H1 (cell line): Measurements from ENCODE around the gene CTIF. TPM values are rescaled to one million over a fixed set of nuclear protein-coding genes. Genes with fewer than 3 reads are reported as not detected.

ENCODE experiments used
- CTCF ChIA-PET: fragments of 300-600 bp; sonication (Branson Sonifier 250); formaldehyde crosslinking; loops from one replicate; lab custom pipeline; 2021; ENCODE audit not compliant: partially characterized antibody; lab: Charles Lee
- POLR2A ChIA-PET: fragments of 300-600 bp; sonication (Branson Sonifier 250); formaldehyde crosslinking; loops from one replicate; lab custom pipeline; 2021; ENCODE audit warnings: inconsistent platforms; ENCODE audit not compliant: partially characterized antibody; lab: Charles Lee
- DNase-seq, 2 experiments: peaks; one replicate each; pipeline versions ENCODE4 v3.0.0 to v3.0.0-alpha.2; 2010 to 2022; ENCODE audit warnings: low spot score in 2 of 2, low read depth in 1 of 2, mixed read lengths in 1 of 2
- FAIRE-seq: peaks from 2 replicates; lab custom pipeline; 2011; peaks lifted over from hg19 to GRCh38; lab: Jason Lieb, UNC
- H2AFZ ChIP-seq: 2 replicates; pipeline ENCODE4 v1.8.1; 2012; ENCODE audit warnings: low read length, inconsistent platforms
- H2AK5ac ChIP-seq: 2 replicates; pipeline ENCODE4 v1.6.1; 2013; ENCODE audit warnings: low read depth, low read length
- H2BK120ac ChIP-seq: replicated peaks from 2 replicates; pipeline ENCODE3; 2013; ENCODE audit warnings: low read depth, low read length, inconsistent platforms
- H2BK12ac ChIP-seq: 2 replicates; pipeline ENCODE4 v1.6.1; 2013; ENCODE audit warnings: low read depth, low read length
- H2BK15ac ChIP-seq: 2 replicates; pipeline ENCODE4 v1.6.1; 2013; ENCODE audit warnings: low read length
- H2BK20ac ChIP-seq: 2 replicates; pipeline ENCODE4 v1.6.1; 2013; ENCODE audit warnings: low read length
- H2BK5ac ChIP-seq: 2 replicates; pipeline ENCODE4 v1.6.1; 2013; ENCODE audit warnings: low read depth, low read length
- H3K14ac ChIP-seq: 2 replicates; pipeline ENCODE4 v1.6.1; 2013; ENCODE audit warnings: inconsistent platforms; ENCODE audit not compliant: insufficient read length
- H3K18ac ChIP-seq: 2 replicates; pipeline ENCODE4 v1.6.1; 2013; ENCODE audit warnings: low read length; ENCODE audit errors: extremely low read depth
- H3K23ac ChIP-seq: 2 replicates; pipeline ENCODE4 v1.6.1; 2013; ENCODE audit warnings: inconsistent platforms; ENCODE audit not compliant: insufficient read length
- H3K23me2 ChIP-seq: 2 replicates; pipeline ENCODE4 v1.6.1; 2013; ENCODE audit warnings: low read depth, low read length
- H3K27ac ChIP-seq: 2 replicates; pipeline ENCODE4 v1.6.1; 2011; ENCODE audit warnings: low read depth, low read length, inconsistent platforms
- H3K27me3 ChIP-seq, 4 experiments: replicated peaks in 1 of 4; 1 replicate in 1 of 4; 2 replicates in 3 of 4; pipeline versions ENCODE4 v1.6.1 to v1.8.1; 2011 to 2013; ENCODE audit warnings: low read length in 3 of 4, mild to moderate bottlenecking in 3 of 4, inconsistent platforms in 2 of 4, mixed read lengths in 2 of 4, moderate library complexity in 1 of 4; ENCODE audit not compliant: control insufficient read depth in 3 of 4, insufficient read depth in 3 of 4; ENCODE audit errors: extremely low read depth in 1 of 4
- H3K36me3 ChIP-seq, 4 experiments: 2 replicates each; pipeline versions ENCODE4 v1.6.1 to v1.8.1; 2011 to 2013; ENCODE audit warnings: mild to moderate bottlenecking in 4 of 4, low read length in 3 of 4, moderate library complexity in 2 of 4, control low read depth in 1 of 4, inconsistent platforms in 1 of 4; ENCODE audit not compliant: insufficient read depth in 4 of 4, control insufficient read depth in 2 of 4
- H3K4ac ChIP-seq: replicated peaks from 2 replicates; pipeline ENCODE3; 2013; ENCODE audit warnings: low read length, low read depth, mixed read lengths, inconsistent platforms; ENCODE audit not compliant: insufficient read length
- H3K4me1 ChIP-seq, 4 experiments: replicated peaks in 1 of 4; 1 replicate in 1 of 4; 2 replicates in 3 of 4; pipeline versions ENCODE4 v1.6.1 to v1.8.1; 2011 to 2013; ENCODE audit warnings: low read length in 3 of 4, inconsistent platforms in 2 of 4, mixed read lengths in 1 of 4; ENCODE audit not compliant: insufficient read depth in 4 of 4, control insufficient read depth in 3 of 4
- H3K4me2 ChIP-seq, 2 experiments: 2 replicates each; pipeline versions ENCODE4 v1.6.1 to v1.8.1; 2011 to 2013; ENCODE audit warnings: low read depth in 2 of 2, low read length in 2 of 2, control low read depth in 1 of 2, inconsistent platforms in 1 of 2, mild to moderate bottlenecking in 1 of 2; ENCODE audit not compliant: insufficient read depth in 1 of 2
- H3K4me3 ChIP-seq, 4 experiments: fragments of 200-600, 300-600 bp in 1 of 4; sonication (generic), shearing (Covaris generic), sonication (Bioruptor Twin) in 1 of 4; 2 replicates each; pipeline versions ENCODE4 v1.5.1 to v1.8.1; 2011 to 2016; ENCODE audit warnings: low read length in 4 of 4, low read depth in 3 of 4, control low read depth in 2 of 4, inconsistent platforms in 2 of 4, mild to moderate bottlenecking in 2 of 4, mixed read lengths in 1 of 4, moderate library complexity in 1 of 4; ENCODE audit not compliant: insufficient read depth in 2 of 4; ENCODE audit errors: extremely low read depth in 1 of 4
- H3K56ac ChIP-seq: replicated peaks from 2 replicates; pipeline ENCODE3; 2013; ENCODE audit warnings: low read depth, mild to moderate bottlenecking, mixed read lengths, low read length, inconsistent platforms; ENCODE audit not compliant: insufficient read length
- H3K79me1 ChIP-seq: 2 replicates; pipeline ENCODE4 v1.6.1; 2013; ENCODE audit warnings: low read depth, low read length, control low read depth
- H3K79me2 ChIP-seq, 2 experiments: 2 replicates each; pipeline versions ENCODE4 v1.6.1 to v1.8.1; 2012 to 2013; ENCODE audit warnings: low read length in 2 of 2, mild to moderate bottlenecking in 2 of 2, inconsistent platforms in 1 of 2; ENCODE audit not compliant: insufficient read depth in 2 of 2, control insufficient read depth in 1 of 2
- H3K9ac ChIP-seq, 4 experiments: replicated peaks in 1 of 4; 1 replicate in 1 of 4; 2 replicates in 3 of 4; pipeline versions ENCODE4 v1.6.1 to v1.8.1; 2011 to 2013; ENCODE audit warnings: low read depth in 3 of 4, low read length in 3 of 4, control low read depth in 2 of 4, mild to moderate bottlenecking in 2 of 4, moderate library complexity in 2 of 4, inconsistent platforms in 1 of 4; ENCODE audit errors: extremely low read depth in 1 of 4
- H3K9me3 ChIP-seq, 2 experiments: 2 replicates each; pipeline versions ENCODE4 v1.6.1 to v1.8.1; 2012 to 2013; ENCODE audit warnings: mild to moderate bottlenecking in 2 of 2, moderate library complexity in 2 of 2, control low read depth in 1 of 2, inconsistent platforms in 1 of 2, low read depth in 1 of 2, low read length in 1 of 2, mixed read lengths in 1 of 2; ENCODE audit not compliant: insufficient read depth in 2 of 2
- H4K20me1 ChIP-seq, 2 experiments: replicated peaks in 1 of 2; 2 replicates each; pipeline versions ENCODE3 to v1.8.1; 2011 to 2013; ENCODE audit warnings: inconsistent platforms in 2 of 2, low read length in 2 of 2, mild to moderate bottlenecking in 1 of 2; ENCODE audit not compliant: insufficient read depth in 2 of 2, control insufficient read depth in 1 of 2
- H4K5ac ChIP-seq: 2 replicates; pipeline ENCODE4 v1.6.1; 2013; ENCODE audit warnings: low read length, low read depth, mixed read lengths, inconsistent platforms; ENCODE audit not compliant: insufficient read length
- H4K8ac ChIP-seq: 2 replicates; pipeline ENCODE4 v1.8.0; 2013; ENCODE audit warnings: mild to moderate bottlenecking, moderate library complexity, low read length, inconsistent platforms; ENCODE audit not compliant: insufficient read depth; ENCODE audit errors: extremely low read depth
- H4K91ac ChIP-seq: replicated peaks from 2 replicates; pipeline ENCODE3; 2013; ENCODE audit warnings: low read length, mixed read lengths, inconsistent platforms; ENCODE audit not compliant: insufficient read length
- CEBPB ChIP-seq: IDR thresholded peaks from 2 replicates; pipeline ENCODE4 v1.6.1; 2012; ENCODE audit warnings: low read depth, low read length
- FOSL1 ChIP-seq: IDR thresholded peaks from 2 replicates; pipeline ENCODE4 v1.6.1; 2011; ENCODE audit warnings: mild to moderate bottlenecking, low read depth, low read length, moderate library complexity; ENCODE audit not compliant: insufficient read depth
- KDM1A ChIP-seq: fragments of 200-600, 300-600 bp; sonication (generic); IDR thresholded peaks from 2 replicates; pipeline ENCODE4 v1.7.1; 2016; ENCODE audit warnings: mild to moderate bottlenecking, low read length, borderline replicate concordance
- MAFK ChIP-seq: IDR thresholded peaks from 2 replicates; pipeline ENCODE4 v1.6.1; 2012; ENCODE audit warnings: low read depth, mild to moderate bottlenecking, improper control_type of control experiment, low read length
- NRF1 ChIP-seq: IDR thresholded peaks from 2 replicates; pipeline ENCODE4 v1.6.1; 2011; ENCODE audit warnings: mild to moderate bottlenecking, low read depth, low read length, improper control_type of control experiment
- POU5F1 ChIP-seq: IDR thresholded peaks from 2 replicates; pipeline ENCODE4 v1.6.1; 2011; ENCODE audit warnings: low read depth, mild to moderate bottlenecking, low read length, moderate library complexity
- SIN3A ChIP-seq, 2 experiments: IDR thresholded peaks in 1 of 2; conservative IDR thresholded peaks in 1 of 2; 2 replicates each; pipeline ENCODE4 v1.6.1; 2011 to 2012; ENCODE audit warnings: low read length in 2 of 2, improper control_type of control experiment in 1 of 2, low read depth in 1 of 2, mild to moderate bottlenecking in 1 of 2
- SUZ12 ChIP-seq: fragments of 200-600 bp; sonication (generic); IDR thresholded peaks from 2 replicates; pipeline ENCODE4 v1.6.1; 2012; ENCODE audit warnings: mild to moderate bottlenecking, inconsistent platforms, low read length, moderate library complexity, mixed read lengths
- TEAD4 ChIP-seq: IDR thresholded peaks from 2 replicates; pipeline ENCODE4 v1.6.1; 2012; ENCODE audit warnings: low read depth, low read length, inconsistent platforms, mixed read lengths
- USF2 ChIP-seq: IDR thresholded peaks from 2 replicates; pipeline ENCODE4 v1.6.1; 2011; ENCODE audit warnings: low read length, improper control_type of control experiment
- WGBS, 2 experiments: shearing (Covaris generic) in 1 of 2; methylation state at CpG; one replicate each; pipeline versions ENCODE4 v1.1.6 to v1.1.7; 2013 to 2015; ENCODE audit warnings: low lambda C conversion rate in 2 of 2, mixed read lengths in 2 of 2, inconsistent platforms in 1 of 2, low coverage in 1 of 2, missing lambda C conversion rate in 1 of 2; ENCODE audit not compliant: insufficient replicate concordance in 2 of 2, insufficient coverage in 1 of 2, insufficient read length in 1 of 2; ENCODE audit errors: extremely low coverage in 1 of 2, missing lambda C conversion rate in 1 of 2; 5-methylcytosine and 5-hydroxymethylcytosine counted together
- polyA plus RNA-seq, 7 experiments: library from polyadenylated mRNA; depleted of rRNA in 3 of 7; stranded (reverse) in 5 of 7; unstranded in 2 of 7; fragments of >200 nt in 5 of 7; fragments of 200-250 nt in 2 of 7; gene quantifications; 1 replicate in 5 of 7; 2 replicates in 1 of 7; 4 replicates in 1 of 7; pipeline versions ENCODE4 v1.2.1 to v1.2.3, GENCODE V29; 2011 to 2013; ENCODE audit warnings: missing spikeins in 2 of 7, mixed read lengths in 2 of 7
- total RNA-seq: library from RNA; stranded (reverse); fragmentation: NEBNext Ultra II Directional; extraction: Animal tissue kit (Norgen Biotek cat#: 25700); gene quantifications from 2 replicates; pipeline ENCODE4 v1.2.1, GENCODE V29; 2021

CTIF gene
- total and polyA plus RNA-seq, 2 of the 8 experiments (the other 6 are each of a cell fraction or from before 2014, with no cell fraction given): 9.0 to 17.8 TPM

DNA sequence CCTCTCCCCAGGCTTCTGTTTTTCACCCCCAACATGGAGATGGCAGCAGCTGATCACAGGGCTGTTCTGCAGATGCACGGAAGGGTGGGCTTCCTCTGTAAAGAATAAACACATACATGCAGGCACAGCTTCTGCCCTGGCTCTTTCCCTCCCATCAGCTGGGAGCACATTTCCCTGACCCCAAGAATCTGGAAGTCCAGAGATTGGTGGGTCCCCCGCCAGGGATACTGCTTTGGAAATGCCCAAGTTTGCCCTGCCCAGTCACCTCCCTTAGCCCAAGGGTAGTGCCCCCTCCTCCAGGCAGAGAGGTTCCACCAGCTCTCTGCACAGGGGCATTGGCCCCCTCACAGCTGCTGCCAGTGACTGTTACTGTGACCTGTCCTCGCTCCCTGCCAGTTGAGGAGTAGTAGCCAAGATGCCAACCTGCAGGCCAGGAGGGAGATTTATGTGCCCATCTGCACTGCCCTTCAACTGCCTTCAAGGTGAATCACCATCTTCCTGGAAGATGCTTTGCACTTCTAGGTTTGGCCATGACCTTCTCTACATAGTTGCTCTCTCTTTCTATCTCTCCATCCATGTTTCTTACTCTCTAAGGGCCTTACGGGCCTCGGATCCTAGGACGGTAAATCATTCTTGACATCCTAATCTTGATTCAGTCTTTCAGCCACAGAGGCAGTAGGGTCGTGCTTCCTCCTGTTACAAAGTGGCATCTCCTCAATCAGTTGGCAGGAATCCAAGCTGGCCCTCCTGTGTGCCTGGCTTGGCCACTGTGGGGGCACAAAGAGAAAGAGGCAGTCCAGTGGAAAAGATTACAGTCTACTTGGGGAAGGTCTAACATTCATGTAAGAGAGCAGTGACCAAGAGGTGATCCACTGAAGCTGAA, 121.8 kb downstream of the CTIF start:
- Histone ChIP-seq H3K18ac (no peak overlapping the region), H2BK12ac (no peak overlapping the region), H4K20me1 (peaks cover 0 to 8% of the 10 kb centered on the region in 2 experiments), H3K27ac (no peak overlapping the region), H3K4me2 (no peak overlapping the region), H3K56ac (no peak overlapping the region), H3K79me1 (no peaks in the 10 kb centered on the region; the same call in 1 of the 2 replicates), H2BK15ac (no peak overlapping the region), H3K9ac (no peak overlapping the region), H3K27me3 (no peaks in the 10 kb centered on the region), H3K4me1 (peaks cover 0 to 10% (median 5%) of the 10 kb centered on the region in 4 experiments; a peak in 5 of 7 replicates), H2BK20ac (no peak overlapping the region), H3K36me3 (peaks cover 0 to 5% (median 0%) of the 10 kb centered on the region in 4 experiments; a peak in 2 of 8 replicates), H4K5ac (no peak overlapping the region), H3K9me3 (peaks cover 4 to 7% of the 10 kb centered on the region in 2 experiments), H4K8ac (no peak overlapping the region), H2AFZ (no peak overlapping the region), H3K23ac (no peak overlapping the region), H3K79me2 (peaks cover 0 to 5% of the 10 kb centered on the region in 2 experiments; a peak in 1 of 4 replicates), H3K4me3 (no peak overlapping the region), H3K14ac (no peak overlapping the region), H3K4ac (no peak overlapping the region), H2BK120ac (no peak overlapping the region), H2BK5ac (no peak overlapping the region), H2AK5ac (no peak overlapping the region), H3K23me2 (peaks cover 4% of the 10 kb centered on the region), H4K91ac (no peak overlapping the region)
- POLR2A ChIA-PET: interaction anchor here (0.9 kb wide), 1 partner anchor 115 kb away, joined by 3 read pairs; no protein-coding TSS in a partner anchor
- WGBS, 2 experiments: 91% methylated on average over 7 of the region's 7 CpGs; no CpG with 5 or more reads in 1 of the 2 experiments
- no peak for FAIRE-seq
- DNase-seq: no peak
- CTCF ChIA-PET: interaction anchor here (0.7 to 5.2 kb wide), 5 partner anchors 17 to 185 kb away, joined by 3 to 46 read pairs (median 3); no protein-coding TSS in a partner anchor
- no peak for TF ChIP-seq CEBPB
- TF ChIP-seq FOSL1: no peak
- TF ChIP-seq SIN3A (conservative IDR thresholded peaks at IDR 0.05 in 1 of 2, IDR thresholded peaks at IDR 0.05 in 1 of 2; ENCODE audit: low read depth in 1 of 2, low read length in 2 of 2): no peak
- TF ChIP-seq KDM1A: no peak
- no peak for TF ChIP-seq TEAD4
- TF ChIP-seq SUZ12: no peak
- TF ChIP-seq POU5F1: no peak
- TF ChIP-seq MAFK: no peak
- no peak for TF ChIP-seq USF2
- TF ChIP-seq NRF1: no peak
